NOMO-1 treated with dmso at 0.1 percent for 144 hours (cell line): Measurements from ENCODE around the gene DBNDD1.

Experiments
- DNase-seq: peaks from one replicate; lab custom pipeline; 2025; ENCODE audit not compliant: unreplicated experiment; lab: John Stamatoyannopoulos, UW

DBNDD1 gene

DNA sequence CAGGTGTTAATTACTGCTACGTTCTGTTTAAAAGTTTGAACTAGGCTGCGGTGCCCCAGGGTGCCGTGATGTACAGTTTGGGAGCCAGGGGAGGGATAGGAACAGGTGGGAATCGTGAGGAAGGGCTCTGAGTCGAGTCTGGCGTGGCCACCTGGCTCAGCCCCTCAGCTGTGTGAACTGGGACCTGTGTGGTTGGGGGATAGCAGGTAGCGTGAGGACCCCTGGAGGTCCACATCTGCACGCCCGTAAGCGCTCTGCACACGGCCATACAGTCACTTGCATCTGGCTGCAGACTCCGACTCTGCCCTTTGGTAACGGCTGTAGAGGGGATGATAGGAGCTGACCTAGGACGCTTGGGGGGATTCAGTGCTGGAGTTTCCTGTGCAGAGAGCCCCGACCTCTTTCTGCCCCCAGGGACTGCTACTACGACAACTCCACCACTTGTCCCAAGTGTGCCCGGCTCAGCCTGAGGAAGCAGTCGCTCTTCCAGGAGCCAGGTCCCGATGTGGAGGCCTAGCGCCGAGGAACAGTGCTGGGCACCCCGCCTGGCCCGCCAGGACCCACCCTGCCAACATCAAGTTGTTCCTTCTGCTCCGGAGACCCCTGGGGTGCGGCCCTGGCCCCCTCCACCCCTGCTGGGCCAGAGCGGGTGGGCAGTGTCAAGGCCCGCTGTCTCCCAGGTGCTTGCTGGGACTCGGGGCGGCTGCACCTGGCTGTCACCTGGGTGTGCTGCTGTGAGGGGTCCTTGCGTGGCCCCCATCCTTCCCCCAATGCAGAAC lies 53.6 kb downstream of the DBNDD1 start:
- no peak for DNase-seq

DNA sequence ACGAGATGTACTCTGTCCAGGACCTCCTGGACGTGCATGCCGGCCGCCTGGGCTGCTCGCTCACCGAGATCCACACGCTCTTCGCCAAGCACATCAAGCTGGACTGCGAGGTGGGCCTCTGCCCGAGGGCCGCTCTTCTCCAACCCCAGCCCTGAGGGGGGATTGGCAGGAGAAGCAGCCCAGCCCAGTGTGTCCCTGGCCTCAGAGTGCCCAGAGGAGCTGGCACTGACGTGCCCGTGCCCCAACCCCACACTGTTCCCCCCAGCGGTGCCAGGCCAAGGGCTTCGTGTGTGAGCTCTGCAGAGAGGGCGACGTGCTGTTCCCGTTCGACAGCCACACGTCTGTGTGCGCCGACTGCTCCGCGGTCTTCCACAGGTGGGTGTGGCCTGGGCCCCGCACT lies 55.1 kb downstream of the DBNDD1 start:
- DNase-seq, result no peak

DNA sequence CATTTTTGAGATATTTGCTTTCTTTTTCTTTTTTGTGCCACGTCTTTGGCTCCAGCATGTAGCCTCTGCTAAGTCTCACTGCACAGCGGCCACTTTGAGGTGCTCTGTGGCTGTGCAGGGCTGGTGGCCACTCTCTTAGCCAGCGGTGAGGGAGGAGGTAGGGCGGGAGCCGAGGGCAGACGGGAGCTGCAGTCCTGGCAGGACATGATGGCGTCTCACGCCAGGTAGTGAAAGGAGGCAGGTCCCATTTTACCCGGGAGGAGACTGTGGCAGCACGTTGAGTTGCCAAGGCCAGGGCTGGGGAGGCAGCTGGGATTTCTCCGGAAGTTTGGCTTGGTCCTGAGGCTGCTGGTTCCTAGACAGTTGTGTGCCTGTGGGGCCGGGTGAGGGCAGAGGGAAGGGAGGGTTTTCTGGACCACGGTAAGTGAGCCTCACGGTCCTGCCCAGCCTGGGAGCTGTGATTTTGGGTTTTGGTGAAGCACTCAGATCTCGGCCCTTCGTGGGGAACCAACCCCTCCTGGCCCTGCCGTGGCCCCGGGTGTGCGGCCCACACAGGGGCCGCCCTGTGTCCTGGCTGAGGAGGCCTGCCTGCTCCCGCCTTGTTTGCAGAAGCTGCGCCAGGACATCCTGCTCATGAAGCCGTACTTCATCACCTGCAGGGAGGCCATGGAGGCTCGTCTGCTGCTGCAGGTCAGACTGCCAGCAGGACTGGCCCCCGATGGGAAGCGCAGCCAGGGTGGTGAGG lies 56.3 kb downstream of the DBNDD1 start:
- no peak for DNase-seq

DNA sequence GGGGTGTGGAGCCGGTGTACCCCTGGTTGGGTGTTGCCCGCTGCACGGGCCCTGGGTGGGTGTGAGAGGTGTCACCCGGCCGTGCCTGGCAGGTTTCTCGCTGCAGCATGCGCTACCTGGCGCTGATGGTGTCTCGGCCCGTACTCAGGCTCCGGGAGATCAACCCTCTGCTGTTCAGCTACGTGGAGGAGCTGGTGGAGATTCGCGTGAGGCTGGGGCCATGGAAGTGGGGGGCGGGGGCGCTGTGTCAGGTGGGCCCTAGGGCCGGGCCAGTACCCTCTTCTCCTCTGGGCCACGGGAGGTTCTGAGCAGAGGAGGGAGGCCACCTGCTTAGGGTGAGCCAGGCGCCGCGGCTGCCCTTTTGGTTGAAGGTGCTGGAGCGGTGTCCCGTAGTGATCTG lies 57.3 kb downstream of the DBNDD1 start:
- no peak for DNase-seq

DNA sequence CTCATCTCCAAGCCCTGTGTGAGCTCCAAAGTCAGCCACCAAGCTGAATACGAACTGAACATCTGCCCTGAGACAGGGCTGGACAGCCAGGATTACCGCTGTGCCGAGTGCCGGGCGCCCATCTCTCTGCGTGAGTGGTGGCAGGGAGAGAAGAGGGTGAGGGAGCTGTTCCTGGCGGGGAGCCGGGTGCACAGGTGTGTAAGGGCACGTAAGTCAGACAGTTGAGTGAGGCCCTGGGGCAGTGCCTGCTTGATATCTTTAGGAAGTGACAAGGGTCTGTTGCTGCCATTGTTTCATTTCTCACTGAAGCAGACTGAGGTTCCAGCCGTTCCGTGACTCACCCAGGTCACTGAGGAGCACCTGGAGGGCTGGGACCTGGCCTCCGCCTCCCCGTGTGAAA lies 58.3 kb downstream of the DBNDD1 start:
- DNase-seq, result no peak

DNA sequence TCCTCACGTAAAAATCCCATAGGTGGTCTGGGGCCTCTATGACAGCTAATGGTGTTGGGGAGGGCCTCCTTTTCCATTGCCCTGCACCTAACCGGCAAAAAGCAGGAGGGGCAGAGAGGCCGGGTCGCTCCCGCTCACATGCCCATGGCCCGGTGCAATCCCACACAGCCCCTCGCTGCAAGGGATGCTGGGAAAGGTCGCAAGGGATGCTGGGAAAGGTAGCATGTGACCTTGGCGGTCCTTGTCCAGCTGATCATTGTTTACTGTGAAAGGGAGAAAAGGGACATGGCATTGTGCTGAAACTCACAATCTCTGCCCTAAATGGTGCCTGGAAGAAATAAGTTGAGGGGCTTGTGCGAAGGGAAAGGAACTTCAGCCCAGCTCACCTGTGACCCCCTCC lies 60.7 kb downstream of the DBNDD1 start:
- no peak for DNase-seq

DNA sequence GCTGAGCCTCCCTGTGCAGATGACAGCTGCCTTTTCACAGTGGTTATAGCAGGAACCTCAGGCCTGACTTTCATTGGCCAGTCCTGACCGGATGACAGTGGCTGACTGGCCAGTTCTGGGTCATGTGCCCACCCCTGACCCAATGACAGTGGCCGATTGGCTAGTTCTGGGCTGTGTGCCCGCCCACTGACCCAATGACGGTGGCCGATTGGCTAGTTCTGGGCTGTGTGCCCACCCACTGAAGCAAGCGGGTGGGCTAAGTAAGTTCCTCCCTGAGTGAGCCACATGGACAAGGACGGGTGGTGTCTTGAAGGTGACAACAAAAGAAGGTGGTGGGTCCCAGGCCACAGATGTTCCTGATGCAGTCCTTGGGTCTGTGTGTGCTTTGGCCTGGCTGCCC lies 61.2 kb downstream of the DBNDD1 start:
- peak; percentile 89 for DNase-seq

DNA sequence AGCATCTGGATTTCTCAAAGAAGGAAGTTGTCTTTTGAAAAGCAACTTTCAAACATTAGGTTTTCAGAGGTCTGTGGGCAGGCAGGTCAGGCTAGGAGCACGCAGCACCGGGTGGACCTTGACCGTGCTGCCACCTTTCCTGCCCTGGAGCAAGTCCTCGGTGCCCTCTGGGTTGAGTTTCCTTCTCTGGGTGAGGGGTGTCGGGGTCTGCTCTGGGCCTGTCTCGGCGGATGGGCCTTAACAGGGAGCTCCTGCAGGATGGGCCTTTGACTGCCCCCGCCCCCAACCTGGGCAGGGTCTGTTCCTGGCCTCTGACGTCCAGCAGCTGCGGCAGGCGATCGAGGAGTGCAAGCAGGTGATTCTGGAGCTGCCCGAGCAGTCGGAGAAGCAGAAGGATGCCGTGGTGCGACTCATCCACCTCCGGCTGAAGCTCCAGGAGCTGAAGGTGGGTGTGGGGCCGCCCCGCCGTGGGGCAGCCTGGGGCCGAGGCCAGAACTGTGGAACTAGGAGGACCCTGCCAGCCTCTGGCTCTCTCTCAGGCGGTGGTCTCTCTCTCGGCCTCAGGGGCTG lies 62.0 kb downstream of the DBNDD1 start:
- DNase-seq, result no peak

DNA sequence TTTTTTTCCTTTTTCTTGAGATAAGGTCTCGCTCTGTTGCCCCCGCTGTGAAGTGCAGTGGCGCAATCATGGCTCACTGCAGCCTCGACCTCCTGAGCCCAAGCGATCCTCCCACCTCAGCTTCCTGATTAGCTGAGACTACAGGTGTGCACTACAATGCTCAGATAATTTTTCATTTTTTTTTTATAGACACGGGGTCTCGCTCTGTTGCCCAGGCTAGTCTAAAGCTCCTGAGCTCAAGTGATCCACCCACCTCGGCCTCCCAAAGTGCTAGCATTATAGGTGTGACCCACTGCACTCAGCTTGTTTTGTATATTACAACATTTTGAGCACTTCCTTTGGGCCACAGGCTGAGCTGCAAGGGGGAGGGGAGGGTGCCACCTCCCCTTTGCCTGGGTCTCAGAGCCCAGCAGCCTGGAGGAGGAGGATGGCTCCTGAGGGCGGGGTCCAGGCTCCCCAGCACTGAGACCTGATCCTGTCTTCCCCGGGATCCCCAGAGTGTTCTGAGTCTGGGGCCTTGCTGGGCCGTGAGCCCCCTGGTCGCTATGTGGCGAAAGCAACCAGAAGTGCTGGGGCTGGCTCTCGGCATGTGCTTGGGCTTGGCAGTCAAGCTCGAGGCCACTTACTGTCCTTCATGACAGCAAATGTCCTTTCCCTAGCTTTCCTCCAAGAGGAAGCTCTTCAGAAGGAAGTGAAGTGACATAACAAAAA lies 62.6 kb downstream of the DBNDD1 start:
- DNase-seq, result peak; percentile 19

DNA sequence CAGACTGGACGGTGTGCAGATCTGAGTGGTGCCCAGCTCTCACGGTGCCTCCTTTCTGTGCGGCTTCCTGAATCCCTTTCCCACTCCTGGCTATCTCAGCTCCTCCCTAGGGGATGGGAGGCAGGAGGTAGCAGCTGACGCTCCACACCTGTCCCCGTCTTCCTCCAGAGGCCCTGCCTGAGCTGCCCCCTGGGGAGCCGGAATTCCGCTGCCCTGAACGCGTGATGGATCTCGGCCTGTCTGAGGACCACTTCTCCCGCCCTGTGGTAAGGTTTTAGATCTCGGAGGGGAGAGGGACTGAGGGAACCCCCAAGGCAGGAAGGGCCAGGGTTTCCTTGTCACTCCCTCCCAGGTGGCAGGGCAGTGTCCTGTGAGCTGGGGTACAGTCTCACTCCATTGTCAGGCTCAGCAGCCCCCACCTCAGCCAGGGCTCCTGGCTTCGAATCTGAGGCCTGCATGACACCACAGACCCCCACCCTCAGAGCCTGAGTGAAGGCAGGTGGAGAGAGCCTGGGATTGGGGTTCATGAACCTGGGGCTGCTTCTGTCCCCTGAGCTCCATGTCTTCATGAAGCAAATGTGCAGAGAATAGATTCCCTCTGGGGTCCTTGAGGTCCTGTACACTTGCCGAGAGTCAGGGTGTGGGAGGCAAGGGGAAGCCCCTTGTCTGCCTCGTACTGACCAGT lies 64.1 kb downstream of the DBNDD1 start:
- no peak for DNase-seq
